ENCODE results near the gene EDN2. TPM values are rescaled to one million over a fixed set of nuclear protein-coding genes. Genes with fewer than 3 reads are reported as not detected.

The EDN2 gene
- total RNA-seq = not detected

DNA sequence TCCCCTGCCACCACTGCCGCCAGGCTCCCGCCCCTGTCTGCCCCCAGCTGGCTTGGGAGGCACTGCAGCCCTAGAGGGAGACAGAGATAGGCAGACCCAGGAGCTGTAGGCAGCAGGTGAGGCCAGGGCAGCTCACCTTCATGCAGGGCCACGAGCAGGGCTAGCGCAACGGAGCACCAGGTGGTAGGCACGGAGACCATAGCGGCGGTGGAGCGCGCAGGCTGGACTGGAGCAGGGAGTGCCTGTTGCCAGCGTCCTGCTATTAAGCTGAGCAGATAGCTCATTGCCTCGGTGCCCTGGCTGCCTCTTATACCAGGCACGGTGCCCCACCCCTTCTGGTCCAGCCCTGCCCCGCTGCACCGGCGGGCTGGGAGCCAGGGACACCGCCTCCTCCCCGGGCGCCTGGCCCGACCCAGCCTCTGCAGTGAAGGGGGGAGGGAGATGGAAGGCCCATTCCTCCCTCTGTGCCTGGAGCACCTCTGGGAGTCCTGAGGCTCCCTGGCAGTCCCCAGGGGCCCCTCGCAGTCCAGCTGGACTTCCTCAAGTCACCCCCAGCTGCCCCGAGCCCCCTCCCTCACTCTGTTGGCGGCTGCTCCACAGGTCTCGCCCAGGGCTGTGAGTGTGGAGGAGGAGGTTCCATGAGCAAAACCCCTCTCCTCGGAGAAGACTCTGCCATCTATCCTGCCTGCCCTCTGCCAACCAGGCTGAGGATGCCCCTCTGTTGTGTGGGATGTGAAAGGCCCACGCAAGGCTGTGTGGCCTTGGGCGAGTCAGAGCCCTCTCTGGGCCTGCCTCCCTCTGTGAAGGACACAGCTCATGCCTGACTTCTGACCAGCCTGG lies at the start of gene EDN2:
EDN2 (minus strand) TSS at position 282 of the 840 bp plus-strand sequence; CDS start at position 200, 82 bp downstream.
- DNase-seq (ENCODE audit: low spot score) (peak; percentile 91), ATAC-seq (peak; percentile 90)

DNA sequence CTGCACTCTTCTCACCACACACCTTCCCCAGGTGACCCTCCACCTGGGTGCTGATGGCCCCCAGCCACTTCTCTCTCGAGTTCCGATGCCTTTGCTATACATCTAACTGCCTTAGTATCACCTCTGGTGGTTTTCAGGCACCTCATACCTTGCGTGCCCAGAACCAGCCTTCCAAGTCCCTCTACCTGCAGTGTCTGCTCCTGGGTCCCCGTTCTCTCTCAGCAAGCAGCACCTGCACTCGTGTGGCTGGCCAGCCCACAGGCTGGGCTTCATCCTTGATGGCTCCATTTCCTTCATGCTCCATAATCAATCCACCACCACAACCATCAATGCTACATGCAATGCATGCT lies 49.2 kb upstream of the EDN2 start:
- ATAC-seq (no peak), DNase-seq (ENCODE audit: low spot score) (no peak)

DNA sequence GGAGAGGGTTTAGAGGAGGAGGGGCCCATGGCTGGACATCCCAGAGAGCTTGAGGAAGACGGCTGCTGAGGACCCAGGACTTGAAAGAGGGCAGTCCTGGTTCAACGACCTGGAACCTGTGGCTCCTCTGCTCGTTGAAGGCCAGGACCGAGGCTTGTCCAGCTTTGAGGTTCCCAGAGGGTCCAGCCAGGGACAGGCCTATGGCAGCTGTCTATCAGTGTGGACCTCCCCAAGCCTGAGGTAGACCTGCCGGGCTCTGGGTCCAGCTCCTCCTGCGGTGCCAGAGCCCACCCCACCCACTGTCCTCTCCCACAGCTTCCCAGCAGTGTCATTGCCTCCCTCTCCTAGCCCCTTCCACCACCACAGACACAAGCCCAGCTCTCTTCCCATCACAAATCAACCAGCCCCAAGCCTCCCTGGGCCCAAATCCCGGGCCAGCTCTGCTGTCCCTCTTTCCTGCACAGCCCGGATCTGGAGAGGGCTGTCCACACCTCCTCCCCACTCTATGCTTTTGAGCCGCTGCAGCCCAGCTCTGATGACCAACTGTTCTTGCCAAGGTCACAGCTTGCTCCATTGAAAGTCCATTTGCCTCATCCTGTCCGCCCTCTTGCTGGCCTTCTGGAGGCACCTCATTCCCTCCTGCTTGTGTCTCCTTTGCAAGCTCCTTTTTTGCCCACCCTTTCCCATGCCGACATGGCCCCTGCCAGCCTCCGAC lies 48.7 kb upstream of the EDN2 start:
- DNase-seq (ENCODE audit: low spot score) (no peak), ATAC-seq (no peak)

DNA sequence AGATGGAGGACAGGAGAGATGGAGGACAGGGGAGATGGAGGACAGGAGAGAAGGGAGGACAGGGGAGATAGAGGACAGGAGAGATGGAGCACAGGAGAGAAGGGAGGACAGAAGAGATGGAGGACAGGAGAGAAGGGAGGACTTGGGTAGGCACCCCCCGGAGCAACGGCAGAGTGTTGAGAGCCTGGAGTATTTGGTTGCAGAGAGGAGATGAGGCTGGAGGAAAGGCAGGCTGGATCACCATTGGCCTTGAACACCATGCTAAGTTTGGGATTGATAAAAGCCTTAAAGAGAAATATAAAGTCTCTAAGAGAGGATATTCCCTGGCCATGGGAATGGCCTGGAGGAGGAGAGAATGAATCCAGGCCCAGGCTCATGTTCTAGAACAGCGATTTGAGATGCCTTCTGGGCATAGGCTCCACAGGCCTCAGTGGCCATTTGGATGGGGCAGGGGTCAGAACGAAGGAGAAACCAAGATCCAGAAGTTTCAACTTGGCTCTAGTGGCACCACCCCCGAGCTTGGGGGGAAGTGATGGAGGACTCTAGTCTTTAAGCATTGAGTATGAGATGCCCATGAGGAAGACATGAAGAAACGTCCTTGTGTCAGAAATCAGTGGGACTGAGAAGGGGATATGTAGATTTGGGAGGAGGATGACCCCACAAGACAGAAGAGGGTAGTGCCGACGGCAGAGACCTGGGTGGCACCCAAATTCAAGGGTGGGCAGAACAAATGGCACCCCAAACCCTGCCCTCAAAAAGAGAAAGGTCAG lies 47.9 kb upstream of the EDN2 start:
- ATAC-seq (no peak), DNase-seq (ENCODE audit: low spot score) (no peak)

DNA sequence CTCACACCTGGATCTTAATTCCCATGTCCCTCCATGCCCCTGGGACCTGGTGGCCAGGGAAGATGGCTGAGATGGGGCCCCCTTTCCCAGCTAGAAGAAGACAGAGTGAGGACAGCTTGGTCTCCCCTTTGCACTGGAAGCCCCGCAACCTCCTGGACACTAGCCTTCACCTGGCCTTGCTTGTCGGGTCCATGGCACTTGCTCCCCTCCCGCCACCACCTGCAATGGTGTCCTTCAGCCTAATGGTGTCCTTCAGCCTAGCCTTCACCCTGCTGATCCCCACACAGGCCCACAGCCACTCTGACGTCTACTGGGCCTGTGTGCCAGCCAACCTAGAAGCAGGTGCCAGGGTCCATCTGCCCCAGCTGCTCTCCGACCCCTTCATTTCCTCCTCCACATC lies 45.9 kb upstream of the EDN2 start:
- no peak for ATAC-seq
- DNase-seq (ENCODE audit: low spot score) = no peak

DNA sequence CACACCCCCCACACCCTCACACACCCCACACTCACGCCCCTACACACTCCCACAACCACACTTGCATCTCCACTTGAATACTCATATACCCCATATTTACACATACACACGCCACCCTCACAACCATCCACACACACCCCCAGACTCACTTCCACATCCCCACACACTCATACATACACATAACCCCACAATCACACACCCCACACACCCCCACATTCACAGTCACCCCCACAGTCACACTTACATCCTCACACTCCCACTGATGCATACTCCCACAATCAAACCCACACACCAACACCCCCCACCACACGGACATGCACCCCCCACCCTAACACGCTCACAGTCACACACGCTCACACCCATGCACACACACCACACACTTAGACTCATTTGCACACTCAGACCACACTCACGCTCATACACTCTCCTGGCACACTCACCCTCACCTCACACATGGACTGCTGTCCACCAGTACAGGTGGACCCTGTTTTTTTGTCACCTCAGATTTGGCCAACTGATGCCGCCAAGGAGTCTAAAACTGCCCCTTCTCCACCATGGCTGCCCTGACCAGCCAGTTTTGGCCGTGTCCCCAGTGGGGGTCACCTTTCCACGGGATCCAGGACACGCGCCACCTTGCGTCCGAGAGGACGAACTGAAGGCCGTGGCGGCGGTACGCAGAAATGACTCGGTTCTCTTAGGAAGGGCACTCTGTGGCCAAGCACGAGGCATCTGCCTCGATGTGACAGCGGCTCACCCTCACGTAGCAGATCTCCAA lies 45.3 kb upstream of the EDN2 start:
- DNase-seq (ENCODE audit: low spot score) (no peak), ATAC-seq (no peak)

DNA sequence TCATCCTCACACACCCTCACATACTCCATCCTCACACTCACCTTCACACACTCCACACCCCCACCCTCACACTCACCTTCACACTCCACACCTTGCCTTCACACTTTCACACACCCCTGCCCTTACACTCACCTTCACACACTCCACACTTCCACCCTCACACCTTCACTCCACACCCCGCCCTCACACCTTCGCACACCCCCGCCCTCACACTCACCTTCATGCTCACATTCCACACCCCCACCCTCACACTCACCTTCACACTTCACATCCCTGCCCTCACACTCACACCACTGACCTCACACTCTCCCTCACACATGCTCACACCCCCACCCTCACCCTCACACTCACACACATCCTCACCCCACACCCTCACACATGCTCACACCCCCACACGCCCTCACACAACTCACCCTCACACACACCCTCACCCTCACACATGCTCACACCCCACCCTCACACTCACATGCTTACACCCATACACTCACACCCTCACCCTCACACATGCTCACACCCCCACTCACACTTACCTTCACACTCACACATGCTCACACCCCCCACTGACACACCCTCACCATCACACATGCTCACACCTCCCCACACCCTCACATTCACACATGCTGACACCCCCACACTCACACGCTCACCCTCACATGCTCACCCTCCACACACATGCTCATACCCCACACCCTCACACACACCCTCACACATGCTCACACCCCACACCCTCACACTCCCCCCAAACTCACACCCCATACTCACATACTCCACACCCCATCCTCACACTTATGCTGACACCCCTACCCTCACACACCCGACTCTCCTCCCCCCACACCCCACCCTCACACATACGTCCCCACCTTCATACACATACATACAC lies 44.5 kb upstream of the EDN2 start:
- DNase-seq (ENCODE audit: low spot score) (no peak), ATAC-seq (no peak)

DNA sequence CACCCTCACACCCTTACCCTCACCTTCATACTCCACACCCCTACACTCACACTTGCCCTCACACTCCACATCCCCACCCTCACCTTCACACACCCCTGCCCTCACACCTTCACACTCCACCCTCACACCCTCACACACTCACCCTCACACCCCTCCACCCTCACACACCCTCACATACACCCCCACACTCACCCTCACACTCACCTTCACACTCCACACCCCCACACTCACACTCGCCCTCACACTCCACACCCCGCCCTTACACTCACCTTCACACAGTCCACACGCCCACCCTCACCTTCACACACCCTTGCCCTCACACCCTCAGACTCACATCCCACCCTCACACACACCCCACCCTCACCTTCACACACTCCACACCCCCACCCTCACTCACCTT lies 43.6 kb upstream of the EDN2 start:
- DNase-seq (ENCODE audit: low spot score) (no peak), ATAC-seq (no peak)

DNA sequence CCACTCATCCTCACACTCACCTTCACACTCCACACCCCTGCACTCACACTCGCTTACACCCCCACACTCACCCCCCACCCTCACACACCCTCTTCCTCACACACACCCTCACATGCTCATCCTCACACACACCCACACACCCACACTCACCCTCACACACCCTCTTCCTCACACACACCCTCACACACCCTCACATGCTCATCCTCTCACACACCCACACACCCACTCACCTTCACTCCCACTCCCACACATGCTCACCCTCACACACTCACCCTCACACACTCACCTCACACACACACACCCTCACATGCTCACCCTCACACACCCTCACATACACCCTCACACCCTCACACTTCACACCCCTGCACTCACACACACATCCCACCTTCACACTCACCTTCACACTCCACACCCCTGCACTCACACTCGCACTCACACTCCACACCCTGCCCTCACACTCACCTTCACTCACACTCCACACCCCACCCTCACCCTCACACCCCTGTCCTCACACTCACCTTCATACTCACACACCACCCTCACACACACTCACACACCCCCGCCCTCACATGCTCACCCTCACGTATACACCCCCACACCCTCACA lies 42.6 kb upstream of the EDN2 start:
- DNase-seq (ENCODE audit: low spot score) (no peak), ATAC-seq (no peak)

DNA sequence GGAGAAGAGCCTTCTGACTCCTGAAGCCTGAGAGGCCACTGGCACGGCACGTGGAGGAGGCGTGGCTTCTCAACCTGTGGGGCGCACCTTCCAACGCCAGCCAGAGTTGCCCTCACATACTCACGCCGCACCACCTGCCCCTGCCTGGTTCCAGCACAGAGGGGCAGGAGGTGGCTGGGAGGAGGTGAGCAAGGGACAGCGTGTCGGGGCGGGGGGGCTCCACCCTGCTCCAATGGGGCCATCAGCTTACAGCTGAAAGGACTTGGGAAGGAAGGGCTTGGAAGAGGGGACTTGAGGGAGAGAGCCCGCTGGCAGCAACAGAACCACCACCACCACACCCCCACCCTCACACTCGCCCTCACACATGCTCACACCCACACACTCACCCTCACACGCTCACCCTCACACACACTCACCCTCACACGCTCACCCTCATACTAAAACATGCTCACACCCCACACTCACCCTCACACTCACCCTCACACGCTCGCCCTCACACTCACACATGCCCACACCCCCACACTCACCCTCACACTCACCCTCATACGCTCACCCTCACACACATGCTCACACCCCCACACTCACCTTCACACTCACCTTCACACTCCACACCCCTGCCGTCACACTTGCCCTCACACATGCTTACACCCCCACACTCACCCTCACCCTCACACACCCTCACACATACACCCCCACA lies 41.6 kb upstream of the EDN2 start:
- DNase-seq (ENCODE audit: low spot score) (no peak), ATAC-seq (no peak)

DNA sequence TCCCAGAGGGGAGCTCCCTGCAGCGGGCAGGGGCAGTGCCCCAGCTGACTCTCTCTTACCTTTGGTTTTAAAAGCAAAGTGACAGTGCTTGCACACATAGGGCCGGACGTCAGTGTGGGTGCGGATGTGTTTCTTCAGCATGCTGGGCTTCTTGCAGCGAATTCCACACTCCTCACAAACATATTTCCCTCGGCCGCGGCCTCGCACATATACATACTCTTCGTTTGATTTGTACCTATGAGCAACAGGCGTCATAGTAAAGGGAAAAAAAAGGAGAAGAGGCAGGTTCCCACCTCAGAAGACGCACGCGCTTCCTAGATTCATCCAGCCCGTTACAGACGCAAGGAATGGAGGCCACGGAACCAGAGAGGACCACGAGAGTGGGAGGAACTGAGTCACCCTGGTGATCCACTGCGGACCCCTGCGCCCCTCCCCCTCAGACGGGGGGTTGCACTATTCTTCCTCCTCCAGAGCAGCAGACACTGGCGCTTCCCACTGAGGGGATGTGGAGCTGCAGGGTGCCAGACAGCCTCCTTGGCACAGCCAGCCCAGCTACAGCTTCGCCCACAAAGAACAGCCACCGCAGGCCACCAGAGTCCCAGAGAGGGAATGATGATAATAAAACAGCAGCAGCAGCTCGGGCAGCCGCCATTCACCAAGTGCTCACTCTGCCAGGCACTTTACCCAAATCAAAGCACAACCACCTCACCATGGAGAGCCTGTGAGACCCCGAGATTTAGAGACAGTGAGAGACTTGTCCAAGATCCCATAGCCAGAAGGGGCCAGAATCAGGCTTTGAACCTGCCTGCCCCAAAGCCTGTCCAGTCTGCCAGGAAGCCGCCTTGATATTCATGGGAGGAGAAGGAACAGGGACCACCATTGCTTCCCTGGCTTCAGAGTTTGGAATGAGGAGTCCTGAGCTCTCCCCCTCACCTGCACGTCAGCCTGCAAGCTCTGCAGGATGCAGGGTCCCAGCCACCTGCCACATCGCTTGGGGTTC lies 40.5 kb upstream of the EDN2 start:
- DNase-seq (ENCODE audit: low spot score) (no peak), ATAC-seq (no peak)

DNA sequence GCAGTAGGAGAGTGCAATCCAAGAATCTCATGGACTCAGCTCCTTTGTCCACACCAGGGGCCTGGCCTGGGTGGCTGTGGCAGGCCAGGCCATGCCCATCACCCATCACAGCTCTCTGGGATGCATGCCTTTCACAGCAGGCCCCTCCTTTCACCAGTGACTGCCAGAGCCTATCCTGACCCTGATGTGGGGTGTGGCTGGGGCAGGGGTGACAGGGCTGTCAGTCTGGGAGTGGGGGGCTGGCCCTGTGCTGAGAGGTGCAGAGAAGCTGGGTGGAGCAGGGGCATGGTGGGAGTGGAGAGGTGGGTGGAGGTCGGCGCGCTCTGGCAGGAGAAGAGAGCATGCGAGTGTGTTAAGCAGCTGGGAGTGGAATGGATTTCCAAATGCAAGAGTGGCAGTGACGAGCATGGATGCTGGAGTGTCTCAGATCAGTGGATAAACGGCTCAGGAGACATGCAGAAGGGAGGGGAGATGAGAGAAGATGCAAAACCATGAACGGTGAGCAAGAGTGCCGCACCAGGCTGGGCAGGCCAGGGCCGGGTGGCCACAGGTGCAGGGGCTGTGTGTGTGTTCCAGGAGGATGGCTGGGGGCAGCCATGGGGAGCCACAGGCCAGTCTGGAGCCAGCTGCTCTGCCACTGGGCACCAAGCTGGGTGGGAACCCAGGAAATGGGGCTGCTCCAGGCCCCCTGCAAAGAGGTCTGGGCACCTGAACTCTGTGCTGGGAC lies 39.6 kb upstream of the EDN2 start:
- DNase-seq (ENCODE audit: low spot score) (no peak), ATAC-seq (no peak)

DNA sequence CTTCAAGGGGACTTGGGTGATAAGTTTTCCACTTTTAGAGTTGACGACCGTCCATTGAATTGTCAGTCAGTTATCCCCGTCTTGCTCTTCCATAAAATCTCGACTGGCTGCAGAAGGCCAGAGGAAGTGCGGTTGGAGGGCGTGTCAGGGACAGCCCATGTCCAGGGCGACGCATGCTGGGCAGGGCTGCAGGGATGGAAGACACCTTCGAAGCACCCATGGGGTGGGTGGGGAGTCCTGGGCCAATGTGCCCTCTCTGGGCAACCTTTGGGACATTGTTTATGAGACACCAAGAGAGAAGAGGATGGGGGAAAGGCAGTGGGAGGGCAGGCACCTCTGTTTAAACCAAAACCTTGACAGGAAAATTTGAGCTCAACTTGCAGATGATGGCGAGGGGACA lies 38.6 kb upstream of the EDN2 start:
- ATAC-seq = no peak

DNA sequence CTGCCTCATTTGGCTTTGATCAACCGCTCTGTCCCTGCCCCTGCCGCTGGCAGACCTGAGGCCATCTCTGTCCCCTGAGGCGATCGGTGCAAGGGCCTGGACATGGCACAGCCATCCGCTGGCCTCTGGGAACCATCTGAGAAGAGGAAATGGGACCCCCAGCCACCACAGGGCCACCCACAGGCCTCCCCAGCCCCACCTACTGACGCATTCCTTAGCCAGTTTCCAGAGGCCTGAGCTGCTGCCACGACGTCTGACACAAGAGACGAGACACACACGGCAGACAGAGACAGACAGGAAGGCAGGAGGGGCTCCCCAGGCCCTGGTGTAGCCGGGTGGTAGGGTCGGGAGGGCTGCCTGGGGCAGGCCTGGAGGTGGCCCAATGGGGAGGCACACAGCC lies 37.3 kb upstream of the EDN2 start:
- DNase-seq (ENCODE audit: low spot score) (no peak), ATAC-seq (no peak)

More for the DNA sequence above, 38.6 kb upstream of the EDN2 start:
- DNase-seq (ENCODE audit: low spot score) = no peak

DNA sequence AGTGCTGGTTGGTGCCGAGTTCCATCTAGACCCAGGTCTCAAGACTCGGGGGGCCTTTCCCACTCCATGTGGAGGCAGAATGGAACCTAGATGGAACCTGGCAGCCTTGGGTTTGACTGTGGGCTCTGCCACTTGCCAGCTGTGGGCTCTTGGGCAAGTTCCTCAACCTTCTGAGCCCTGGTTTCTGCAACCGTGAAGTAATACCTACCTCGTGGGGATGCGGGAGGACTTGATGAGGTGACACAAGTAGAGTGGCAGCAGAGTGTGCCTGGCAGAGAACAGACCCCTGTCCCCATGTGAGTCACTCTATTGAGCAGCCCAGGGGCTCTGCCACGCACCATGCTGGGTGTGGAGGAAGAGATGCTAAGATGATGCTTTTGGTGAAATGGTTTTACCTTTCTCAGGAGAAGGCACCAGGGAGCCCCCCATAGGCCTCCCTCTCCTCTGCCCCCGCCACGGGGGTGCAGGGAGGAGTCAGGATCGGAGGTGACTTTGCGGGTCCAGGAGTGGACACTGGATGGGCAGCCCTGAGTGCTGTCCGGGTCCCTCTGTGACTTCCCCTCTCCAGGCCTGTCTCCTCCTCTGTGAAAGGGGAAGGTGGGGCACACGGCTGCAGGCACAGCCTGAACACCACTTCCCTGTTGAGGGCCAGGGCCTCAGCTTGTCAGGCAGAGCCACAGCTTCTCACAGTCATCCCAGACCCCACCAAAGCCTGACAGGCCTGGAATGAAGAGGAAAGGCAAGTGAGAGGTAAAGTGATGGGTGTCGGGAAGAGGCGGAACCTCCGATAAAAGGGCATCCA lies 36.7 kb upstream of the EDN2 start:
- DNase-seq (ENCODE audit: low spot score) = no peak
- ATAC-seq = no peak

DNA sequence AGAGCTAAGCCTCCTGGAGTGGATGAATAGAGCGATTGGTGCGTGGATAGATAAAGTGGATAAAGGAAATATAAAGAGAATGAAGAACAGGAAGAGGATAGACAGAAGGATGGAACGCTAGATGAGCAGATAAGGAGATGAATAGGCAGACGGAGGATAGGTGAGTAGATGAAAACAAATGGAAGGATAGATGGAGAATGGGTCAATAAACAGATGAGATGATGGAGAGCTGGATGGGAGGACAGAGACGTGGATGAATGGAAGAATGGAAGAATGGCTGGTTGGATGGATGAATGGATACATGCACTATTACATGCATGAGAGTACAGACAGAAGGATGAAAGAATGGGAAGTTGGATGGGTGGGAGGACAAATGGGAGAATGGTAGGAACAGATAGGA lies 35.2 kb upstream of the EDN2 start:
- ATAC-seq = no peak
- no peak for DNase-seq (ENCODE audit: low spot score)
